Glutamatergic neuron (in vitro differentiated cells): Measurements from ENCODE around the gene MRPL39. TPM values are rescaled to one million over a fixed set of nuclear protein-coding genes. Genes with fewer than 3 reads are reported as not detected.

Source experiments
- DNase-seq: peaks from one replicate; pipeline ENCODE4 v3.0.0; 2022
- H3K27ac Mint-ChIP-seq: one replicate; pipeline ENCODE4 v1.8.0; 2020; ENCODE audit warnings: mild to moderate bottlenecking, mixed read lengths, inconsistent platforms; ENCODE audit not compliant: unreplicated experiment
- H3K27me3 Mint-ChIP-seq: one replicate; pipeline ENCODE4 v1.8.0; 2020; ENCODE audit warnings: mild to moderate bottlenecking, moderate library complexity, mixed read lengths, inconsistent platforms; ENCODE audit not compliant: unreplicated experiment
- H3K36me3 Mint-ChIP-seq: one replicate; pipeline ENCODE4 v1.8.0; 2020; ENCODE audit warnings: mild to moderate bottlenecking, mixed read lengths, inconsistent platforms; ENCODE audit not compliant: unreplicated experiment
- H3K4me1 Mint-ChIP-seq: one replicate; pipeline ENCODE4 v1.8.0; 2020; ENCODE audit warnings: mild to moderate bottlenecking, low read depth, mixed read lengths, inconsistent platforms; ENCODE audit not compliant: unreplicated experiment
- H3K4me3 Mint-ChIP-seq: one replicate; pipeline ENCODE4 v1.8.0; 2020; ENCODE audit warnings: mild to moderate bottlenecking, mixed read lengths, inconsistent platforms; ENCODE audit not compliant: unreplicated experiment
- H3K9me3 Mint-ChIP-seq: one replicate; pipeline ENCODE4 v1.8.0; 2020; ENCODE audit warnings: mild to moderate bottlenecking, moderate library complexity, mixed read lengths, inconsistent platforms; ENCODE audit not compliant: unreplicated experiment
- total RNA-seq: library from RNA; stranded (reverse); fragmentation: NEBNext Ultra II Directional; extraction: Animal tissue kit (Norgen Biotek cat#: 25700); gene quantifications from one replicate; pipeline ENCODE4 v1.2.1, GENCODE V29; 2021; ENCODE audit not compliant: unreplicated experiment
- TF ChIP-seq, protein P1 (sequence below): fragments of 200-600 bp; sonication (generic); IDR thresholded peaks from one replicate; pipeline ENCODE4 v1.5.0; 2021; ENCODE audit not compliant: partially characterized antibody, unreplicated experiment

Gene MRPL39
- total RNA-seq, 1 donor from 2014 or later, result 26.1 TPM

DNA sequence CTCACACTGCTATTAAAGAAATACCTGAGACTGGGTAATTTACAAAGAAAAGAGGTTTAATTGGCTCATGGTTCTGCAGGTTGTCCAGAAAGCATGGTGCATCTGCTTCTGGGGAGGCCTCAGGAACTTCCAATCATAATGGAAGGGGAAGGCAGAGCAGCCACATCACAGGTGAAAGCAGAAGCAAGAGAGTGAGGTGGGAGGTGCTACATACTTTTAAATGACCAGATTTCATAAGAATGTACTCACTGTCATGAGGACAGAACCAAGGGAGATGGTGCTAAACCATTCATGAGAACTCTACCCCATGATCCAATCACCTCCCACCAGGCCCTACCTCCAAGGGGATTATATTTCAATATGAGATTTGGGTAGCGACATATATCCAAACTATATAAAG is 55.7 kb downstream of the MRPL39 start:
- TF ChIP-seq, protein P1, sequence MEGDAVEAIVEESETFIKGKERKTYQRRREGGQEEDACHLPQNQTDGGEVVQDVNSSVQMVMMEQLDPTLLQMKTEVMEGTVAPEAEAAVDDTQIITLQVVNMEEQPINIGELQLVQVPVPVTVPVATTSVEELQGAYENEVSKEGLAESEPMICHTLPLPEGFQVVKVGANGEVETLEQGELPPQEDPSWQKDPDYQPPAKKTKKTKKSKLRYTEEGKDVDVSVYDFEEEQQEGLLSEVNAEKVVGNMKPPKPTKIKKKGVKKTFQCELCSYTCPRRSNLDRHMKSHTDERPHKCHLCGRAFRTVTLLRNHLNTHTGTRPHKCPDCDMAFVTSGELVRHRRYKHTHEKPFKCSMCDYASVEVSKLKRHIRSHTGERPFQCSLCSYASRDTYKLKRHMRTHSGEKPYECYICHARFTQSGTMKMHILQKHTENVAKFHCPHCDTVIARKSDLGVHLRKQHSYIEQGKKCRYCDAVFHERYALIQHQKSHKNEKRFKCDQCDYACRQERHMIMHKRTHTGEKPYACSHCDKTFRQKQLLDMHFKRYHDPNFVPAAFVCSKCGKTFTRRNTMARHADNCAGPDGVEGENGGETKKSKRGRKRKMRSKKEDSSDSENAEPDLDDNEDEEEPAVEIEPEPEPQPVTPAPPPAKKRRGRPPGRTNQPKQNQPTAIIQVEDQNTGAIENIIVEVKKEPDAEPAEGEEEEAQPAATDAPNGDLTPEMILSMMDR, result no peak
- Mint-ChIP-seq H3K4me3 (no peak overlapping the region), H3K4me1 (no peaks in the 10 kb centered on the region), H3K9me3 (no peaks in the 10 kb centered on the region), H3K36me3 (no peaks in the 10 kb centered on the region), H3K27me3 (no peaks in the 10 kb centered on the region), H3K27ac (no peak overlapping the region)
- DNase-seq, result no peak

DNA sequence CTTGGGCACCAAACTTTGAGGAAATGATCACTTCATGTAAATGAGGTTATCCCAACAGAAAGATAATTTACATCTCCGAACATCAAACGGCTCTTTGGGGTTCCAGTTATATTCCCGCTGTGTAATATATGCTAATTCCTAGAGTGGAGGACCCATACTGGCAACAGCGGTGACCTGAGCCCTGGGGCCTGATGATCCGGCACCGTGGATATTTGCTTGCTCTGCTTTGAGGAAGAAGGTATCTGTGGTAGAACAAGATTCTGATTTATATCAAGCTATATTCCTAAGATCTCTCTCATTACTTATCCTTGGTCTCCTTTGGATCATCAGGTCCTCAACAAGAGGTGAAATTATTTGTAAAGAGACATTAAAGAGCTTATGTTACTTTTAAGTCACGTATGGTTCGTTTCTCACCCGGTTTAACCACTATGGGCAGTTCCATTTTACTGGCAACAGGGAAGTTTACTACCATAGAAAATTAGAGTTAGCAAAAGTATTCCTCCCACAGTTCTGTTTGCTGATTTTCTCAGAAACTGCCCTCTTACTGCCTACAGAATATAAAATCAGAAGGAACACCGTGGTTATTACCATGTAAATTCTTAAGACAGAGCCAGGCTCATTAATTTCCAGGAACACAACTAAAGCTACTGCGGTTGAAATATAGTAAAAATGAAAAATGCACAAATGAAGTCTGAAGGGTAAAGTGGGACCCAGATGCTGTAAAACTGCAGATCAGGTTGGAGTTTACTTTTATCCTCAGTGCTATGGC is 56.7 kb downstream of the MRPL39 start:
- Mint-ChIP-seq H3K27ac (no peak overlapping the region), H3K27me3 (no peaks in the 10 kb centered on the region), H3K36me3 (no peaks in the 10 kb centered on the region), H3K9me3 (no peaks in the 10 kb centered on the region), H3K4me1 (no peaks in the 10 kb centered on the region), H3K4me3 (no peak overlapping the region)
- TF ChIP-seq, protein P1, result no peak
- DNase-seq, result no peak

DNA sequence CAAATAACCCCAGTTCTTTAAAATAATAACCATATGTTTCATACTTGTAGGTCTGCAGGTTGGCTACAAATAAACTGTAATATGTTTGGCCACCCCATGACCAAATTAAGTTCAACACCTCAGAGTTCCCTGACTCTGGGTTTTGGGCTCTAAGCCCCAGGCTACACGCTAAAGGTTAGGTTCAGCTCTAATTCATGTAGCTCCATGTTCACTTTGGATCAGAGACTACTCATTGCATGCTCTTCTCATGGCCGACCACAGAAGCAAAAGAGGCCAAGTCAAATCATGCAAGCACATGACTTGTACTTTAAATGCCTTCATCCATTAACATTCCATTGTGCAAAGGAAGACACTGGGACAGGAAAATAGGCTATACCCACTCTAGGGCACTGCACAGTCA is 66.2 kb downstream of the MRPL39 start:
- DNase-seq, result no peak
- Mint-ChIP-seq H3K9me3 (peaks cover 1% of the 10 kb centered on the region), H3K4me3 (no peak overlapping the region), H3K36me3 (peaks cover 8% of the 10 kb centered on the region), H3K27ac (no peak overlapping the region), H3K4me1 (no peaks in the 10 kb centered on the region), H3K27me3 (no peaks in the 10 kb centered on the region)
- TF ChIP-seq, protein P1, result no peak

DNA sequence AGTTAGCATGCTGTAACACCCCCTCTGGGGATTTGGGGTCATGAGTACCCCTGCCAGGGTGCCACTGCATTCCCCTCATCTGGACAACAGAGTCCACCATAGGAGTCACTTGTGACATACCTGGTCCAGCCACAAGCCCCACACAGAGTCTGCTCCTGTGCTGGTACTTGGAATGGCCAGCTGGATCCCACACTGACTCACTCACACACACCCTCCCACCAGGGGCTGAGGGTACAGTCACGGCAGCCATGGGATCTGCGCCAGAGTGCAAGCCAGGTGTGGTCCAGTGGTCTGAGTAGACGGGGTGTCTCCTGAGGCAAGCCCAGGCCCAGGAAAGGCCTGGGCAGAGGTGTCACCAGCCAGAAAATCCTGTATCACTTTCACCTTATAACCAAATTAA is 67.7 kb downstream of the MRPL39 start:
- no peak for DNase-seq
- H3K4me1 Mint-ChIP-seq, result no peaks in the 10 kb centered on the region
- H3K27ac Mint-ChIP-seq, result no peak overlapping the region
- H3K27me3 Mint-ChIP-seq, result no peaks in the 10 kb centered on the region
- H3K9me3 Mint-ChIP-seq, result peaks cover 1% of the 10 kb centered on the region
- peaks cover 8% of the 10 kb centered on the region for H3K36me3 Mint-ChIP-seq
- TF ChIP-seq, protein P1, result no peak
- no peak overlapping the region for H3K4me3 Mint-ChIP-seq

DNA sequence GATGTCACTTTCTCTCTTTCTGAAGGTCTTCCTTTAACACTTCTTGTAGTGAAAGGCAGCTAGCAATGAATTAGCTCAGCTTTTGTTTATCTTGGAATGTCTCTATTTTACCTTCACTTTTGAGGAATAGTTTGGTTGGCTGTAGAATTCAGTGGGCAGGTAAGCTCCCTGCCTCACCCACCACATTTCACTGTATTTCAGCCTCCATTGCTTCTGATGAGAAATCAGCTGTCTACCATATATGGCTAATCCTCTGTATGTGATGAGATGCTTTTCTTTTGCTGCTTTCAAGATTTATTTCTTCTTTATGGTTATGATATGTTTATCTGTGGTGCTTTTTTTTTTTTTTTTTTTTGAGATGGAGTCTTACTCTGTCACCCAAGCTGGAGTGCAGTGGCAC is 70.1 kb downstream of the MRPL39 start:
- Mint-ChIP-seq H3K27me3 (no peaks in the 10 kb centered on the region), H3K4me3 (no peak overlapping the region), H3K4me1 (no peaks in the 10 kb centered on the region), H3K27ac (no peak overlapping the region), H3K36me3 (peaks cover 8% of the 10 kb centered on the region), H3K9me3 (peaks cover 1% of the 10 kb centered on the region)
- TF ChIP-seq, protein P1, result no peak
- DNase-seq, result no peak
